T-helper 17 cell (primary cell): ENCODE results near the gene PCGF3. TPM values are rescaled to one million over a fixed set of nuclear protein-coding genes. Genes with fewer than 3 reads are reported as not detected.
"Not testable (repeated sequence)": the region's sequence is repeated elsewhere in the genome, so short reads cannot be mapped to it uniquely, and the experiment has no call there.

Source experiments
- ATAC-seq: fragments of 150-1000 bp; cut with Tn5 transposase; 2 replicates; pipeline ENCODE4 v1.10.0; 2021; ENCODE audit warnings: mild to moderate bottlenecking, moderate library complexity
- DNase-seq, 3 donors: peaks; one replicate each; pipeline versions ENCODE4 v3.0.0 to v3.0.0-alpha.2; 2020 to 2021
- H3K9me3 ChIP-seq: one replicate; pipeline ENCODE4 v1.7.0; 2013; ENCODE audit warnings: low read length, mild to moderate bottlenecking; ENCODE audit not compliant: control insufficient read depth, poor library complexity, severe bottlenecking
- H3K27ac Mint-ChIP-seq: one replicate; pipeline ENCODE4 v1.8.0; 2022; ENCODE audit warnings: mild to moderate bottlenecking, moderate library complexity, mixed read lengths
- H3K27me3 Mint-ChIP-seq: one replicate; pipeline ENCODE4 v1.8.0; 2022; ENCODE audit warnings: mixed read lengths
- H3K36me3 Mint-ChIP-seq: one replicate; pipeline ENCODE4 v1.8.0; 2022; ENCODE audit warnings: low read depth, mixed read lengths
- H3K4me1 Mint-ChIP-seq: one replicate; pipeline ENCODE4 v1.8.0; 2022; ENCODE audit warnings: mild to moderate bottlenecking, mixed read lengths
- H3K4me3 Mint-ChIP-seq: one replicate; pipeline ENCODE4 v1.8.0; 2022; ENCODE audit warnings: mild to moderate bottlenecking, moderate library complexity, mixed read lengths
- total RNA-seq, 4 donors: library from RNA in 2 of 4; stranded (reverse) in 2 of 4; gene quantifications; one replicate each; pipeline ENCODE4 v1.2.3 and lab custom pipeline; 2022 to 2026

The PCGF3 gene
- total RNA-seq, 2 donors from 2014 or later = 31.3 to 38.0 TPM

DNA sequence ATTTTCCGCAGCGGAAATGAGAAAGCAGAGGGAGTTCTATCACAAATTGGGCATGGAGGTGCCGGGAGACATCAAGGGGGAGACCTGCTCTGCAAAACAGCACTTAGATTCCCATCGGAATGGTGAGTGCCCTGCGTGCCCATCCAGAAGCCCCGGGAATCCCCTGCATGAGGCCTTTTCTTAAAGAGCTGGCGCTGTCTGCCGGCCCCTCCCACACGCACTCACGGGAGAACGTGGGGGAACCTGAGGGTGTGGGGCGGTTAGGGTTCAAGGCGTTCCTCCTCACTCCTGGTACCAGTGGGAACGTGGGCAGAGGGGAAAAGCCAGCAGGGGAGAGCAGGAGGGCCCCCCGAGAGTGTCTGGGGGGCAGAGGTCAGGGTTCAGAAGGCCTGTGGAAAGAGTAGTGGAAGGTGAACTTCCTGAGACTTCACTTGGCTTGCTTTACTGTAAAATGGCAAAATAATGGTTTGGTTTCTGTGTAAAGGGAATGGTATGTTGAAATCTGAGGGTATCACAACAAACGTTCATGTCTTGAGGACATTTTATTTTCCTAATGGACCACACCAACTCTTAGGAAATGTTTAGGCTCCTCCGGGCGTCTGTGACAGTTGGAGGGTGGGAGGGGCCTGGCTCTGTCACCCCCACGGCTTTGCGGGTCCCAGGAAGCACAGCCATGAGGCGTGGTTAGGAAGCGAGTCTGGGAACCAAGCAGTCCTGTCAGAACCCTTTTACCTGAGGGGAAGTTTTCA, 38.0 kb downstream of the PCGF3 start:
- Mint-ChIP-seq H3K4me3 (no peak overlapping the region), H3K27ac (peak overlapping the region; percentile 16), H3K36me3 (no peaks in the 10 kb centered on the region), H3K27me3 (no peaks in the 10 kb centered on the region), H3K4me1 (peaks cover 8% of the 10 kb centered on the region)
- H3K9me3 ChIP-seq = no peaks in the 10 kb centered on the region
- no peak for ATAC-seq
- DNase-seq = no peak

DNA sequence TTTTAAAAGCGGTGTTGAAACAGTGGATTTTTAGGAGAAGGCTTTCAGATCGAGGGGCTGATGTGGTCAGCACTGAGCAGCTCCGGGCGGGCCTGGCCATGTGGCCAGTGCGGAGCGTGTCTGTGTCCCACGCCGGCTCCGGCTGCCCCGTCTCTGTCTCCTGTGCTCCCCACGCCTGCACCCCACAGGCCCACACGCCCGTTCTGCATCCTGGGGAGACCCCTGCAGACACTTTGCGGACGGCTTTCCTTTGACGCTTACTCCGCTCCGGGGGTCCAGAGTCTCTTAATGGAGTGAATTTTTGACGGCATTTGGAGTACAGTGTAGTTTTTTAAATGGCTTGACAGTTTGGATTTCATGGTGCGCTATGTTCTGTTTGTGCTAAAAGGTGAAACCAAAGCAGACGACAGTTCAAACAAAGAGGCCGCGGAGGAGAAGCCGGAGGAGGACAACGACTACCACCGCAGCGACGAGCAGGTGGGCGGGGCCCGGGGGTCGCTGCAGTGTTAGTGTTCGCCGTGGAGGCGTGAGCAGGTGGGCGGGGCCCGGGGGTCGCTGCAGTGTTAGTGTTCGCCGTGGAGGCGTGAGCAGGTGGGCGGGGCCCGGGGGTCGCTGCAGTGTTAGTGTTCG, 38.7 kb downstream of the PCGF3 start:
- DNase-seq (no peak), ATAC-seq (no peak)
- Mint-ChIP-seq H3K27ac (peak overlapping the region; percentile 16), H3K4me3 (no peak overlapping the region), H3K36me3 (no peaks in the 10 kb centered on the region), H3K27me3 (no peaks in the 10 kb centered on the region), H3K4me1 (peaks cover 8% of the 10 kb centered on the region)
- H3K9me3 ChIP-seq = no peaks in the 10 kb centered on the region

DNA sequence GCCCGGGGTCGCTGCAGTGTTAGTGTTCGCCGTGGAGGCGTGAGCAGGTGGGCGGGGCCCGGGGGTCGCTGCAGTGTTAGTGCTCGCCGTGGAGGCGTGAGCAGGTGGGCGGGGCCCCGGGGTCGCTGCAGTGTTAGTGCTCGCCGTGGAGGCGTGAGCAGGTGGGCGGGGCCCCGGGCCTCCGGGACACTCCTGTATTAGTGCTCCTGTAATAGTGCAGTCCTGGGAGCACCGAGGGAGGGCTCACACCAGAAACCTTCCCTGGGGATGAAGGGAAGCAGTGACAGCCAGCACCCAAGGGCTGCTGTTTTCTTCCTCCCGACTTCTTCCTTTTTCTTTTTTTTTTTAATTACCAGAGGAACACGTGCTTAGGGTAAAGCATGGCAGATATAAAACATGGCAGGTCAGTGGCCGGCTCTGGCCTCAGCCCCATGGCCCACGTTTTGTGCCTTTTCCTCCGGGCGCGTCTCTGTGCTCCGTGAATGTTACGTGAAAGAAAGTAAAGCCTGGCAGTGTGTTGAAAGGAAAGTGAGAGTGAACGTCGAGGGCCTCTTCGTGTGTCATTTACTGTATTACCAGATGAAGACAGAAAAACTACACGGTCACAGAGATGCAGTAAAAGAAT, 42.0 kb downstream of the PCGF3 start:
- Mint-ChIP-seq H3K36me3 (no peaks in the 10 kb centered on the region), H3K4me1 (peaks cover 6% of the 10 kb centered on the region), H3K27ac (no peak overlapping the region), H3K27me3 (no peaks in the 10 kb centered on the region), H3K4me3 (no peak overlapping the region)
- DNase-seq = no peak
- ATAC-seq = no peak
- no peaks in the 10 kb centered on the region for H3K9me3 ChIP-seq

DNA sequence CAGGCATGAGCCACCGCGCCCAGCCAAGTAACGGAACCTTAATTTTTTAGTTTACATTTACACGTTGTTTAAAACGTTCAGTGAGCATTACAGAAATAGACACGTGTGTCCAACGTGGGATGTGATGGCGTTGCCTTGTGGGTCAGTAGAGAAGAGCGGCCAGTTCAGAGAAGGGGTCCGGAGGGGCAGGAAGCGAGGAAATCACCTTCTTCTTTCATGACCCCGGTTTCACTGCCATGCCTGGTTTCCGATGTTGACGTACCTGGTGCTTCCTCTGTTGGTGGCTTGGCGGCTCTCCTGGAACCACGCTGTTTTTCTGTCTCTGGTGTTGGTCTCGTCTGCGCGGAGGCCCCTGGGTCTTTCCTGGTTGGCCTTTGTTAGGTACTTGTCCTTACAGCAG, 42.8 kb downstream of the PCGF3 start:
- H3K4me1 Mint-ChIP-seq = peaks cover 7% of the 10 kb centered on the region
- H3K9me3 ChIP-seq = no peaks in the 10 kb centered on the region
- no peak overlapping the region for H3K27ac Mint-ChIP-seq
- no peaks in the 10 kb centered on the region for H3K27me3 Mint-ChIP-seq
- H3K36me3 Mint-ChIP-seq = no peaks in the 10 kb centered on the region
- DNase-seq (no peak), ATAC-seq (no peak)
- H3K4me3 Mint-ChIP-seq = no peak overlapping the region

DNA sequence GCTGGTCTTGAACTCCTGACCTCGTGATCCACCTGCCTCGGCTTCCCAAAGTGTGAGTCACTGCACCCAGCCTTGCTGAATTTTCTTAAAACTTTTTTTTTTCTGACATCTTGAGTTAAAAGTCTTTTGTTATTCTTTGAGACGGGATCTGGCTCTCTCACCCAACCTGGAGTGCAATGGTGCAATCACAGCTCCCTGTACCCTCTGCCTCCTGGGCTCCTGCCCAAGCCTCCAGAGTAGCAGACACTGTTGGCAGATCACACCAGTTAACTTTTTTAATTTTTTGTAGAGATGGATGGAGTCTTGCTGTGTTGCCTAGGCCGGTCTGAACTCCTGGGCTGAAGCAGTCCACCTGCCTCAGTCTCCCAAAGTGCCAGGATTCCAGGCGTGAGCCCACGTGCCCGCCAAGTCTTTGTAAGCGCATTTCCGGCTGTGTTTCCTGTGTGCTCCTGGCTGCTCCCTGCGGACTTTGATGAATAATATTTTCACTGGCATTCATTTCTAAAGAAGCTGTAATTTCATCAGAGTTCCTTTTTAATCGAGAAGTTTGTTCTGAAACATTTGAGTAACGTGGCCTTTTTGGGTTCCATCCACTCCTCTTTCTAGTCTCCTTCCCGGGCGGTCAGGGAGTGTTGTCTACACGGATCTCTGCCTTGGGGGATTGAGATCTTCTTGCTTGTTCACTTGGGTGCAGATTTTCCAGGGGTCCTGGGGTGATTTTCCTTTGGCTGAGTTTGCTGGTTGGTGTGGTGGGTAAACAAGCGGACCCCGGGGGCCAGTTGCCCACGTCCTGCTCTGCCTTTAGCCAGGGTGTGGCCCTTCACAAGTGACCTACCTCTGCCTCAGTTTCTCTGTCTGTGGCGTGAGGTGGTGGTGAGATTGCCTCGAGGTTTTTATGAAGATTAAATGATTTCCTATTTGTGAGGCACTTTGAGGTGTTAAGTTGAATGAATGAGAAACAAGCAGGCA, 44.4 kb downstream of the PCGF3 start:
- no peaks in the 10 kb centered on the region for H3K27me3 Mint-ChIP-seq
- H3K9me3 ChIP-seq = no peaks in the 10 kb centered on the region
- no peak for DNase-seq
- no peak overlapping the region for H3K4me3 Mint-ChIP-seq
- peak overlapping the region; percentile 21 for H3K27ac Mint-ChIP-seq
- peaks cover 2% of the 10 kb centered on the region for H3K36me3 Mint-ChIP-seq
- H3K4me1 Mint-ChIP-seq = peaks cover 8% of the 10 kb centered on the region
- ATAC-seq = no peak

DNA sequence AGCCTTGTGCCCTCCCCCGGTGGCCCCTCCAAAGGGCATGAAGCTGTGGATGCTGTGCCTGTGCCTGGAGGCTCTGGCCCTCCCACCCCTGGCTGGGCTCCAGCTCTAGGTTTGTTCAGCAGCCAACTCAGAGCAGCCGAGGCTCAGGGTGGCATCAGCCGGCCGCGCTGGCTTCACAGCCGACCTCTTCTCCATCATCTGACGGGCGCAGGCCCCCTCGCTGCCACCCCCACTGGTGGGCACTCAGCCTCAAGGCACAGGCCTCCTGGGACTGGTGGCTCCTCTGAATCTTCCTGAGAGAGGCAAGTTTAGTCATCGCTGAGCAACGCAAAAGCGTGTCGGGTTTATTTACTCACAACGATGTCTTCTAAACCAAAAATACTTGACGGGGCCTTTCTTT, 46.0 kb downstream of the PCGF3 start:
- ATAC-seq (no peak), DNase-seq (no peak)
- Mint-ChIP-seq H3K27me3 (no peaks in the 10 kb centered on the region), H3K36me3 (peaks cover 2% of the 10 kb centered on the region), H3K4me1 (peaks cover 10% of the 10 kb centered on the region), H3K4me3 (no peak overlapping the region), H3K27ac (no peak overlapping the region)
- no peaks in the 10 kb centered on the region for H3K9me3 ChIP-seq

DNA sequence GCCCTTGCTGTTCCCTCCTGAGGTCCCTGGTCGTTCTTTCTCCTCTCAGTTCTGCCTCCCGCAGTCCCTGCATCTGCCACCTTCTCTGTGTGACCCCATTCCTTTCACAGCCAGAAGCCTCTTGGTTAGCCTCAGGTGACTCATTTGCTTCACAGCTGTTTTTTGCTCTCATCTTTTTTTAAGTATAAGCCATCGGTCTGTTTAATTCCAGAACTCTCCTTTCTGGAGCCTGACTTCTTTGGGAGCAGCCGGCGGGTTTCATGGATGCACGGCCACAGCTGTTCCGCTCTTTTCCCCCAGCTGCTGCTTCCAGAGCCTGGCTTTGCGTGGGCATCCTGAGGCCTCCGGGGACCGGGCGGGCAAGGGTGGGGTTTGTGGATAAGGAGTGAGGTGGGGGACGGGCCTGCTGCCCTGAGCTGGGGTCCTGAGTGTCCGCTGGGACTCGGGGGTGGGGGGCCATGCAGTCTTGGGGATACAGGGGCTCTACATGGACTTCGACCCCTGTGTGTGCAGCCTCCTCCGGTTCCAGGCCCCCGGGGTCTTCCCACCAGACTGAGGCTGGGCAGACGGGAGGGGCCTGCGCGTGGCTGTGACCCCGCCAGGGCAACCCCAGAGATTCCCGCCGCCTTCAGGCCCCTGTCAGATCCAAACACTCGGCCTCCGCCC, 46.7 kb downstream of the PCGF3 start:
- ATAC-seq = no peak
- H3K4me1 Mint-ChIP-seq = peaks cover 10% of the 10 kb centered on the region
- H3K36me3 Mint-ChIP-seq = peaks cover 2% of the 10 kb centered on the region
- H3K27ac Mint-ChIP-seq = no peak overlapping the region
- no peaks in the 10 kb centered on the region for H3K9me3 ChIP-seq
- no peak overlapping the region for H3K4me3 Mint-ChIP-seq
- H3K27me3 Mint-ChIP-seq = no peaks in the 10 kb centered on the region
- DNase-seq = no peak

DNA sequence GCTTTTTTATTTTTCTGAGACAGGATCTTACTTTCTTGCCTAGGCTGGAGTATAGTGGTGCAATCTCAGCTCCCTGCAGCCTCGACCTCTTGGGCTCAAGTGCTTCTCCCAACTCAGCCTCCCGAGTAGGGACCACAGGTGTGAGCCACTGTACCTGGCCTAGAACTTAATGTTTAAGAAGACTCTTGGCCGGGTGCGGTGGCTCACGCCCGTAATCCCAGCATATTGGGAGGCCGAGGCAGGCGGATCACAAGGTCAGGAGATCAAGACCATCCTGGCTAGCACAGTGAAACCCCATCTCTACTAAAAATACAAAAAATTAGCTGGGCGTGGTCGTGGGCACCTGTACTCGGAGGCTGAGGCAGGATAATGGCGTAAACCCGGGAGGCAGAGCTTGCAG, 47.6 kb downstream of the PCGF3 start:
- H3K4me1 Mint-ChIP-seq = peaks cover 10% of the 10 kb centered on the region
- not testable (repeated sequence) for DNase-seq, H3K27me3 Mint-ChIP-seq, ATAC-seq, H3K27ac Mint-ChIP-seq, H3K36me3 Mint-ChIP-seq, H3K9me3 ChIP-seq, H3K4me3 Mint-ChIP-seq

DNA sequence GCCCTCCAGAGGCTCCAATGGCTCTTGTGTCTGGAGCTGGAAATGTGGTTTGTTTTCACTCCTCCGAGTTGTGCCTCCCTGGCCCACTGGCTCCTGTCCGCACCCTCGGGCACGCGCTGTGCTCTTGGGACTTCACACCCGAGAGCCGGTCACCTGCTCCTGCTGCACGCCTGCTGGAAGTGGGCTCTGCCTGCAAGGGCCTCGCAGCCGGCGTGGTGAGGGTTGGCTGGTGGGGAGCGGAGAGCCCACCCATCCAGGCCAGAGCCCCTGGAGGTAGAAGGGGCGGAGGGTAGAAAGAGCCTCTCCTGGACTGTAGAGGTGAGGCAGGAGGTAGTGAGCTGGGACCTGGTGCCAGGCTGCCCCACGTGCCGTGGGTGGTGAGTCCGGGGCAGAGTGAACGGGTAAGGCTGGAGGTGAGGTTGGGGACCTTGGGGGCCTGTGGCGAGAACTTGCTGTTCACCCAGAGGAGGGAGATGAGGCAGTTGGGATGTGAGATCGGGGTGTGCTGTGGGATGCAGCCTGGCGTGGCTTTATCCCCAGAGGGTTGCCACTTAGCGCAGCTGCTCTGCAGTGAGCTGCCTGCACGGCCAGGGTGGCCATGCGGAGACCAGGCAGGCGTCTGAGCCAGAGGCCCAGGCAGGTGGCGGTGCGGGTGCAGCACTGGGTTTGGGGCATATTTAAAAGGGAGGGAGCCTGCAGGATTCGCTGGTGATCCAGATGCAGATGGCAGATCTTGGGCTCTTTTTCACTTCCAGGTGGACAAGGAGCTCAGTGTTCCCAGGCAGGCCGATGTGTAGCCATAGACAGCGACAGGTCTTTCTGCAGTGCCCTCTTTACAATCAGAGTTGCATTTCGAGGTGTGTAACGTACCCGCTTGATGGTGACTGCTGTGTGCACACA, 48.8 kb downstream of the PCGF3 start:
- H3K9me3 ChIP-seq = no peaks in the 10 kb centered on the region
- DNase-seq (no peak), ATAC-seq (no peak)
- Mint-ChIP-seq H3K4me3 (no peak overlapping the region), H3K27me3 (no peaks in the 10 kb centered on the region), H3K4me1 (peaks cover 10% of the 10 kb centered on the region), H3K36me3 (peaks cover 2% of the 10 kb centered on the region), H3K27ac (no peak overlapping the region)

DNA sequence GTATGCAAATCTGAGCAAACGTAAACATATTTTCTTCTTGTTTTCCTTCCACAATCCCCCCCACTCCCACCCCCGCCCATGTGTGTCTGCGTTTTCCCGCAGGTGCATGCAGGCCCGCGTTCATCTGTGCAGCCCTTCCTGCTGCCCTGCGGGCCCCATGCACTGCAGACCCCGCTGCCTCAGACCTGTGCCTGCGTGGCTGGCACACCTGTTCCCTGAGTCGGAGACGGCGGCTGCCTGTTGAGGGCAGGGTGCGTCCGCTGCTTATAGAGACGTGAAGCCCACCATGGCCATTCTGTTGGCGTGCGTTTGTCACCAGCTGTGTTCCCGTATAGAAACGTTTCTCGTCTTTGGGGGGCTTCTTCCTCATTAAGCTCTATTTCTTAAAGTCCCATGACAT, 51.5 kb downstream of the PCGF3 start:
- H3K4me3 Mint-ChIP-seq = no peak overlapping the region
- H3K9me3 ChIP-seq = no peaks in the 10 kb centered on the region
- H3K36me3 Mint-ChIP-seq = peaks cover 5% of the 10 kb centered on the region
- H3K27me3 Mint-ChIP-seq = no peaks in the 10 kb centered on the region
- peaks cover 26% of the 10 kb centered on the region for H3K4me1 Mint-ChIP-seq
- no peak for DNase-seq
- peak overlapping the region; percentile 72 for H3K27ac Mint-ChIP-seq
- ATAC-seq = no peak

DNA sequence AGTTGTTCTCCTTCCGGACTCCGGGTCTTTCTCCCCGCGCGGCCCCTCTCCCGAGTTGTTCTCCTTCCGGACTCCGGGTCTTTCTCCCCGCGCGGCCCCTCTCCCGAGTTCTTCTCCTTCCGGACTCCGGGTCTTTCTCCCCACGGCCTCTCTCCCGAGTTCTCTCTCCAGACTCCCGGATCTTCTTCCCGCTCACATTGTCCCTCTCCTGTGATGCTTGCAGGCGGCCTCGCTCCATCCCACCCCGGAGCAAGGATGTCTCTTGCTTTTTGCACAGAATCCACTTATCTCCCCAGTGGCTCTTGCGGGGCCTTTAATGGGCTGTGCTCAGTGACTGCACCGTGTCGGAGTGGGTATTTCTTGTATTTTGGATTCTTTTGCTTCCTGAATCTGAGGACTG, 54.2 kb downstream of the PCGF3 start:
- H3K36me3 Mint-ChIP-seq, DNase-seq, ATAC-seq: not testable (repeated sequence)

DNA sequence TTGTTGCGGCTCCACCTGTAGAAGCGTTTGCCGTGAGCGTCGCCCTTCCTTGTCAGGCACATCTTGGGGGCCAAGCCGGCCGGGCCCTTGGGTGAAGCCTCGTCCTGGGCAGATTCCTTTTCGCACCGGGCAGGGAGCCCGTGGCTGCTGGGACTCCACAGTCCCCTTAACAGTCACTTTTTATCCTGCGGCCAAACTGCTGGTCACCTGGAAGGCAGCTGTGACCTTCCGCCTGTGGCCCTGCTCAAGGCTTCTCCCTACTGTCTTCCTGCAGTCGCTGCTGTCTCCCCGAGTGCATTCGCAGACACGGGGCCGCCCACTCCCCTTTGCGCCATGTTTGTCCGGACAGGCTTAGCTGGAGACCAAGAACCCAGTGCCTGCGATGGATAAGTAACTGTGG, 55.0 kb downstream of the PCGF3 start:
- DNase-seq = no peak
- Mint-ChIP-seq H3K27ac (peak overlapping the region; percentile 82), H3K4me3 (no peak overlapping the region), H3K4me1 (peaks cover 32% of the 10 kb centered on the region), H3K36me3 (peaks cover 4% of the 10 kb centered on the region), H3K27me3 (no peaks in the 10 kb centered on the region)
- H3K9me3 ChIP-seq = no peaks in the 10 kb centered on the region
- ATAC-seq = no peak

More for the DNA sequence above, 54.2 kb downstream of the PCGF3 start:
- peak overlapping the region; percentile 82 for H3K27ac Mint-ChIP-seq
- H3K9me3 ChIP-seq, H3K4me3 Mint-ChIP-seq, H3K27me3 Mint-ChIP-seq: not testable (repeated sequence)
- peaks cover 35% of the 10 kb centered on the region for H3K4me1 Mint-ChIP-seq
